Measurements from ENCODE around the gene OGG1.

Gene OGG1

DNA sequence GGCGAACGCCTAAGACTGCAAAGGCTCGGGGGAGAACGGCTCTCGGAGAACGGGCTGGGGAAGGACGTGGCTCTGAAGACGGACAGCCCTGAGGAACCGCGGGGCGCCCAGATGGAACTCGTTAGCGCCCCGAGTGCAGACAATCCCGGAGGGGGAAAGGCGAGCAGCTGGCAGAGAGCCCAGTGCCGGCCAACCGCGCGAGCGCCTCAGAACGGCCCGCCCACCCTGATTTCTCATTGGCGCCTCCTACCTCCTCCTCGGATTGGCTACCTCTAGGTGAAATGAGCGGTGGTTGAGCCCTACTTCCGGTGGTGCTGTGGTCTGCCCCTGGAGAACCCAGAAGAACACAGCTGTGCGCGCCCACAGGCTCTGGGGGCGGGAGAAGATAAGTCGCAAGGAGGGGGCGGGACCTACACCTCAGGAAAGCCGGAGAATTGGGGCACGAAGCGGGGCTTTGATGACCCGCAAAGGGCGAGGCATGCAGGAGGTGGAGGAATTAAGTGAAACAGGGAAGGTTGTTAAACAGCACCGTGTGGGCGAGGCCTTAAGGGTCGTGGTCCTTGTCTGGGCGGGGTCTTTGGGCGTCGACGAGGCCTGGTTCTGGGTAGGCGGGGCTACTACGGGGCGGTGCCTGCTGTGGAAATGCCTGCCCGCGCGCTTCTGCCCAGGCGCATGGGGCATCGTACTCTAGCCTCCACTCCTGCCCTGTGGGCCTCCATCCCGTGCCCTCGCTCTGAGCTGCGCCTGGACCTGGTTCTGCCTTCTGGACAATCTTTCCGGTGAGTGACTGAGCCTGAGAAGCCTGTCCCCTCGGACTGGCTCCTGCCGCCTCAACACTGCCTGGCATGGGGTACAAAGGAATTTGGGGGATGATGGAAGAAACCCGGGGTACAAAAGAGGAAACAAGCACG is at the start of gene OGG1:
Gene OGG1, plus strand, starts transcription at position 308 of the 911 bp plus-strand sequence. Its CDS starts 335 bp downstream, at position 643.
- DNase-seq (ENCODE audit: insufficient read length, low spot score) (peak; percentile 98), FAIRE-seq (peak; percentile 85)

- FAIRE-seq (no peak), DNase-seq (ENCODE audit: insufficient read length, low spot score) (no peak)
Measured at GRCh38 chr3:9700536-9700935, 49.2 kb upstream of the OGG1 start.

DNA sequence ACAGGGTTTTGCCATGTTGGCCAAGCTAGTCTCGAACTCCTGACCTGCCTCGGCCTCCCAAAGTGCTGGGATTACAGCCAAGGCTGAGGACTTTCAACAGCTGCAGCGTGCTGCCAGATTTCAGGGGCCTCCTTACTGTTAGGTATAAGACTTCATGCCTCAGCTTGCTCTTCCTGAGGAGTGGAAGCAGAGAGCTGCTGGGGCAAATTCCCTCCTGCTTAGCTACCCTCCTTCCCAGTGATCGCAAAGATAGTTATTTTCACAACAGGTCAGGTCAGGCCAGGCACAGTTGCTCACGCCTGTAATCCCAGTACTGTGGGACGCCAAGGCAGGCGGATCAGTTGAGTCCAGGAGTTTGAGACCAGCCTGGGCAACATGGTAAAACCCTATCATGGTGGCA is 48.7 kb upstream of the OGG1 start:
- no peak for FAIRE-seq

DNA sequence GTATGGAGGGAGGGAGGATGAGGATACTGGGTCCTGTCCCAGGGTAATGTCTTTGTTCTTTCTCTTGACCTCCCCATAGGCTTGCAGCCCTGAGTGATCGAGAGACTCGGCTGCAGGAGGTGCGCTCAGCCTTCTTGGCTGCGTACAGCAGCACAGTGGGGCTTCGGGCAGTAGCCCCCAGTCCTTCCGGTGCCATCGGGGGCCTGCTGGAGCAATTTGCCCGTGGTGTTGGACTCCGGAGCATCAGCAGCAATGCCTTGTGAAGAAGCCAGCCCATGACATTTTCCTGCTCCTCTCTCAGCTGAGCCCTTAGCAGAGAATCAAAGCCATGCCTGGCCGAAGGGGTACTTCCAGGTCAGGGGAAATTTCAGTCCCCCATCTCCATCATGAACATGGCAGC is 48.0 kb upstream of the OGG1 start:
- DNase-seq (ENCODE audit: insufficient read length, low spot score) = no peak
- FAIRE-seq = no peak

More for the DNA sequence above, 48.7 kb upstream of the OGG1 start:
- no peak for DNase-seq (ENCODE audit: insufficient read length, low spot score)

DNA sequence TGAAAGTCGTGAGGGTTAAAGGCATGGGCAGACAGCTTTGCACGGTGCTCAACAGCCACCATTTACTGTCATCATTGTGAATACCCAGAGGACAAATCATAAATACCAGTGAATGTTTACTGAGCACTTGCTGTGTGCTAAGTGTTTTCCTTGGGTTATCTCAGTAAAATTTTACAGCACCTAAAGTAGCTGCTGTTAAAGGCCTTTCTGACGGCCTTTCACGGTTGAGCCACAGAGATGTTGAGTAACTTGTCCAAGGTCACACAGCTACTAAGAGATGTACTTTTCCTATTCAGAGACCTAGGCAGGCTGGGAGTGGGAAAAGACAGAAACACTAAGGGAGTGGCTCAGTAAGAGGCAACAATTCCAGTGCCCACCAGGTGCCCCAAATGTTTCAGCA is 46.5 kb upstream of the OGG1 start:
- FAIRE-seq = no peak
- DNase-seq (ENCODE audit: insufficient read length, low spot score) = no peak

- no peak for DNase-seq (ENCODE audit: insufficient read length, low spot score)
- no peak for FAIRE-seq
Measured at GRCh38 chr3:9703736-9704346, 45.9 kb upstream of the OGG1 start, which contains the start of gene CPNE9. Gene CPNE9, plus strand, starts transcription at chr3:9703833. Its CDS starts 164 bp downstream, at chr3:9703997.

DNA sequence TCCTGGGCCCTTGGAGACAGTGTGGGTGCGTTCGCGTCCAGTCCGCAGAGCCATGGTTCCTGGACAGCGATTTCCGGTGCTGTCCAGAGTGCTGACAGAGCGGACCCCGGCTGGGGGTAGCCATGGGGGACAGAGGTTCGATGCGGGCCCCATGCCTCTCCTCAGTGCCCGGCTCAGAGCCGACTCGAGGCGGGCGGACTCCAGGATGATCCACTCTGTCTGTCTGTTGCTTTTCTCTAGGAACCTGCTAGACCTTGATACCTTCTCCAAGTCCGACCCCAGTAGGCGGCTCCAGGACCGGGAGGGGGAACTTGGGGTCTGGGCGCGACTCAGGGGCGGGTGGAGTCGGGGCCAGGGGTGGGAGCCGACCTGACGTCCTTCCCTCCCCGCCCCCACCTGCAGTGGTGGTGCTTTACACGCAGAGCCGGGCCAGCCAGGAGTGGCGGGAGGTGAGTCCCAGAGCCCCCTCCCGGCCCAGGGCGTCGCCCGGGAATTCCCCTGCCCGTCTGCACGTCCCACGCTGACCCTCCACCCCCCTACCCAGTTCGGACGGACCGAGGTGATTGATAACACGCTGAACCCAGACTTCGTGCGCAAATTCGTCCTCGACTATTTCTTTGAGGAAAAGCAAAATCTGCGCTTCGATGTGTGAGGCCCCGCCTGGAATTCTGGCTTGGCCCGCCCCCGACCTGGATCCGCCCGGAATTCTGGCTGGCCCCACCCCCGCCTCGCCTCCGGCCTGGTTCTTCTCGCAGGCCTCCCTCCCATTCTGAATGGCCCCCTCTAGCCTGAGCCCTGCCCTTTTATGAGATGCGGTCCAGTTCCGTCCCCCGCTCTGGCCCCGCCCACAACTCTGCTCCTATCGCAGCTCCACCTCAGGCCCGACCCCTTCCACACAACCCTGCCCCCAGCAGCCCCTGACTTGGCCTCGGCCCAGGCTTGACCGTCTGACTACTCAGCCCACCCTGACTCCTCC is 45.1 kb upstream of the OGG1 start:
- DNase-seq (ENCODE audit: insufficient read length, low spot score) = no peak
- FAIRE-seq = no peak

GRCh38 chr3:9710174-9710739 is 39.5 kb upstream of the OGG1 start:
- FAIRE-seq = no peak
- no peak for DNase-seq (ENCODE audit: insufficient read length, low spot score)

GRCh38 chr3:9712415-9712814 is 37.3 kb upstream of the OGG1 start:
- FAIRE-seq (no peak), DNase-seq (ENCODE audit: insufficient read length, low spot score) (no peak)

DNA sequence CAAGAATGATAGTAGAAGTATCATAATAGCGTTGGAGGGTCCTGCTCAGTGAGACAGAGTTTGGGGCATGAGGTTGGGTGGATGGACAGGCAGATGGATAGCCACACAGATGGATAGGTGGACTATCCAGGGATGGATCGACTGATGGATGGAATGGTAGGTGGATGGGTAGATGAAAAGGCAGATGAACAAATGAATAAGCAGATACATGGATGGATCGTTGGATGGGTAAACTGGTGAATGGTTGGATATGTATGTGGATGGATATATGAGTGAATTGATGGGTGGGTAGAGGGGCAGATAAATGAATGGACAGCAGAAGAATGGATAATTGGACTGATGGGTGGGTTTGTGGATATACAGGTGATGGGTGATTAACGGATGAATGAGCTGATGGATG is 36.6 kb upstream of the OGG1 start:
- no peak for FAIRE-seq
- no peak for DNase-seq (ENCODE audit: insufficient read length, low spot score)

DNA sequence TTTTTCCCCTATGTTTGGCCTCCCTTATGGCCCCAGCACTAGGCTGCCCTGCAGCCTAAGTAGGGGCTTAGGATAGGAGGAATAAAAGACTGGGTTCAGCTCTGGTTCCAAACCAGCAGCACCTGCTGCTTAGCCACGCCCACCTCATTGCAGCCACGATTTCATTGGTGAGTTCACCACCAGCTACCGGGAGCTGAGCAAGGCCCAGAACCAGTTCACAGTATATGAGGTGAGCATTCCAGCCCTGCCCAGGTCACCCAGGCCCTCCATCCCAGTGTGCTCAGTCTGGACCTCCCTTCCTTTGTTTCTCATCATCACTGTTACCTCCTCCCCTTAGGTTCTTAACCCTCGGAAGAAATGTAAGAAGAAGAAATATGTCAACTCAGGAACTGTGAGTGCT is 34.6 kb upstream of the OGG1 start:
- FAIRE-seq (no peak), DNase-seq (ENCODE audit: insufficient read length, low spot score) (no peak)

- no peak for DNase-seq (ENCODE audit: insufficient read length, low spot score)
- FAIRE-seq = no peak
Measured at GRCh38 chr3:9715764-9716437, 33.9 kb upstream of the OGG1 start.

- FAIRE-seq (no peak), DNase-seq (ENCODE audit: insufficient read length, low spot score) (no peak)
Measured at GRCh38 chr3:9716801-9717555, 32.8 kb upstream of the OGG1 start.

GRCh38 chr3:9717563-9717962 is 32.2 kb upstream of the OGG1 start:
- no peak for DNase-seq (ENCODE audit: insufficient read length, low spot score)
- no peak for FAIRE-seq

GRCh38 chr3:9718118-9718517 is 31.6 kb upstream of the OGG1 start:
- FAIRE-seq (no peak), DNase-seq (ENCODE audit: insufficient read length, low spot score) (no peak)

GRCh38 chr3:9721015-9721699 is 28.6 kb upstream of the OGG1 start:
- no peak for FAIRE-seq
- no peak for DNase-seq (ENCODE audit: insufficient read length, low spot score)

- FAIRE-seq (no peak), DNase-seq (ENCODE audit: insufficient read length, low spot score) (no peak)
Measured at GRCh38 chr3:9721700-9722060, 28.1 kb upstream of the OGG1 start.

DNA sequence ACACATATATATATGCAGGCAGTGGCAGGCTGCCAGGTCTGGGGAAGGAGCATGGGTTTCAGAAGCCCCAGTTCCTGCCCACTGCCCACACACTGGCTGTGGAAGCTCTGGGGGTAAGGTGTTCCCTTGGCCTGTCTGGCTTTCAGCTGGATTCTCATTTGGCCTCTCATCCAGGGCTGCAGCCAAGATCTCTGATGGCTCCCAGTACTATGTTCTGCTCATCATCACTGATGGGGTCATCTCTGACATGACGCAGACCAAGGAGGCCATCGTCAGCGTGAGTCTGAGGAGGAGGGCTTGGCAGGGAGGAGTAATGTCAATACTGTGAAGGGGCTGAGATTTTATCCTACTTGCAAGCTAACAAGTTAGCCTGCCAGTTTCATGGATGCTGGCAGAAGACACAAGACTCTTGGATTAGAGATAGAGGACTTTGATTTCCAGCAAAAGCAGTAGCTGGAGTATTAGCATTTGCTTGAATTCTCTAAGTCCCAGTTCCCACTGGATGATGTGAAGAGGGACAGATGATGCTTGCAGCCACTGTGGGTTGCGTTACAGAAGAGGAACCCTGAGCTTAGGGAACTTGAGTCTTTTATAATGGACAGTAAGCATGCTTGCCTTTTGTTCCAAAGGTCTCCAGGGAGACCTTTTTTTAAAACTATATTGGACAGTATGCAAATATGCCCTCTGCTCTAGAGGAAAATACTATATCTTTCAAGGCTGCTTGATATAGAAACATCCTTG is 23.8 kb upstream of the OGG1 start:
- FAIRE-seq (no peak), DNase-seq (ENCODE audit: insufficient read length, low spot score) (no peak)
